ENCODE measurements around the gene RANBP1. TPM values are rescaled to one million over a fixed set of nuclear protein-coding genes. Genes with fewer than 3 reads are reported as not detected.

Gene RANBP1
- total and polyA plus RNA-seq, 2 of the 4 experiments (the other 2 are of a cell fraction) = 173 to 376 TPM

- CTCF ChIA-PET = no interaction called here
- H3K27ac ChIP-seq (ENCODE audit: insufficient read depth, low read length) = peak overlapping the region; percentile 78
- peaks cover 6% of the 10 kb centered on the region for H3K4me1 ChIP-seq (ENCODE audit: control insufficient read depth, insufficient read depth, low read length)
- H3K23ac ChIP-seq (ENCODE audit: low read depth, low read length) = peak overlapping the region; percentile 83
- no peak overlapping the region for H2BK20ac ChIP-seq (ENCODE audit: low read depth, low read length)
- POLR2A ChIA-PET (ENCODE audit: unreplicated experiment) = no interaction called here
- DNase-seq (no peak), ATAC-seq (ENCODE audit: low read depth) (no peak)
- H3K9ac ChIP-seq (ENCODE audit: low read depth, low read length) = peak overlapping the region; percentile 92
- H2BK120ac ChIP-seq (ENCODE audit: low read depth, low read length) = no peak overlapping the region
- H2AFZ ChIP-seq (replicated peaks; ENCODE audit: low read length, poor library complexity) = no peak overlapping the region
- peak overlapping the region; percentile 80 for H3K4me3 ChIP-seq (ENCODE audit: insufficient read depth, low read depth, low read length)
- no peak overlapping the region for H4K5ac ChIP-seq (ENCODE audit: low read depth, low read length)
- H2BK5ac ChIP-seq (ENCODE audit: low read depth, low read length, poor library complexity, severe bottlenecking) = peak overlapping the region; percentile 71
- no CpG with 5 or more reads among the region's 8 CpGs for WGBS, 2 experiments (ENCODE audit: extremely low coverage in 2 of 2, insufficient read length in 1 of 2)
- H2BK15ac ChIP-seq (ENCODE audit: low read depth, low read length) = no peak overlapping the region
- H3K4me2 ChIP-seq (ENCODE audit: low read depth, low read length) = peak overlapping the region; percentile 91
- H3K9me3 ChIP-seq (ENCODE audit: control insufficient read depth, insufficient read depth, low read length) = no peaks in the 10 kb centered on the region
- H3K27me3 ChIP-seq (ENCODE audit: control insufficient read depth, insufficient read depth, low read length) = no peaks in the 10 kb centered on the region
- H3K36me3 ChIP-seq (ENCODE audit: control insufficient read depth, insufficient read depth, low read length) = peaks cover 55% of the 10 kb centered on the region
- H3K79me1 ChIP-seq (ENCODE audit: low read depth in 1 of 2, low read length in 2 of 2) = peaks cover 15 to 54% of the 10 kb centered on the region in 2 experiments
- H4K91ac ChIP-seq (ENCODE audit: insufficient read depth, low read depth, low read length) = peak overlapping the region; percentile 65; the same call in 1 of the 2 replicates
- intact Hi-C loops (cut with micrococcal nuclease) = no loop called here
- peak overlapping the region; percentile 72 for H3K14ac ChIP-seq (replicated peaks; ENCODE audit: low read depth, low read length)
- H2AK5ac ChIP-seq (ENCODE audit: low read depth, low read length) = peak overlapping the region; percentile 84
- dilution Hi-C loops (cut with HindIII; ENCODE audit: low sequenced_read_pairs, unreplicated experiment) = no loop called here
- in situ Hi-C loops (cut with MboI; ENCODE audit: low sequenced_read_pairs) = no loop called here
- H3K4ac ChIP-seq (ENCODE audit: low read depth, low read length) = peak overlapping the region; percentile 72
- BruUV-seq (replicated peaks) = TSS peak; percentile 52
- H2AK9ac ChIP-seq (replicated peaks; ENCODE audit: low read depth, low read length, poor library complexity) = peak overlapping the region; percentile 98
- peak overlapping the region; percentile 46 to 72; a peak in 3 of 4 replicates for H4K8ac ChIP-seq (ENCODE audit: low read depth in 2 of 2, low read length in 2 of 2)
- peaks cover 32% of the 10 kb centered on the region for H4K20me1 ChIP-seq (ENCODE audit: insufficient read depth, low read length)
- H3K9me1 ChIP-seq (ENCODE audit: insufficient read depth, low read length) = peaks cover 6% of the 10 kb centered on the region; the same call in 1 of the 2 replicates
- H3K56ac ChIP-seq (ENCODE audit: extremely low read depth, insufficient read depth, low read length) = peak overlapping the region; percentile 53; the same call in 1 of the 2 replicates
- no peak overlapping the region for H3K18ac ChIP-seq (ENCODE audit: low read depth, low read length)
- no peak for TF ChIP-seq FOS (IDR thresholded peaks at IDR 0.05; ENCODE audit: low read depth, low read length)
- no peak for TF ChIP-seq MAFK (IDR thresholded peaks at IDR 0.05; ENCODE audit: low read depth, low read length)
- no peak for TF ChIP-seq POLR2A (IDR thresholded peaks at IDR 0.05; ENCODE audit: low read depth, low read length)
- no peak for TF ChIP-seq NFE2L2 (IDR thresholded peaks at IDR 0.05; ENCODE audit: low read depth, low read length)
- no peak for TF ChIP-seq CTCF (conservative IDR thresholded peaks at IDR 0.05; ENCODE audit: low read depth, low read length)
- no peak for TF ChIP-seq SMC3 (IDR thresholded peaks at IDR 0.05; ENCODE audit: low read depth, low read length)
- TF ChIP-seq RCOR1 (IDR thresholded peaks at IDR 0.05; ENCODE audit: insufficient replicate concordance, low read length) = no peak
- TF ChIP-seq MAZ (IDR thresholded peaks at IDR 0.05; ENCODE audit: borderline replicate concordance, low read depth, low read length) = no peak
- no peak for TF ChIP-seq MXI1 (IDR thresholded peaks at IDR 0.05; ENCODE audit: borderline replicate concordance, low read depth, low read length)
- TF ChIP-seq RFX5 (IDR thresholded peaks at IDR 0.05; ENCODE audit: low read depth, low read length) = no peak
- no peak for TF ChIP-seq ELK1 (IDR thresholded peaks at IDR 0.05; ENCODE audit: borderline replicate concordance, low read depth, low read length)
- TF ChIP-seq RAD21 (IDR thresholded peaks at IDR 0.05; ENCODE audit: low read length) = no peak
- no peak for TF ChIP-seq CHD1 (IDR thresholded peaks at IDR 0.05; ENCODE audit: low read depth, low read length)
- TF ChIP-seq BHLHE40 (IDR thresholded peaks at IDR 0.05; ENCODE audit: low read depth, low read length) = no peak
- TF ChIP-seq USF2 (IDR thresholded peaks at IDR 0.05; ENCODE audit: low read depth, low read length) = no peak
These were observed 2.6 kb downstream of the RANBP1 start for GRCh38 chr22:20118300-20119020.

Data from IMR-90 (cell line).